Measurements from ENCODE around the gene SLC25A11.

GRCh38 chr17:4920351-4921048 lies 19.3 kb downstream of the SLC25A11 start:
- TF ChIP-seq YY1 (IDR thresholded peaks at IDR 0.05; ENCODE audit: insufficient read depth, insufficient read length) (no peak), SUZ12 (IDR thresholded peaks at IDR 0.05; ENCODE audit: extremely low read depth, insufficient read depth, insufficient read length) (no peak), ZNF274 (IDR thresholded peaks at IDR 0.05; ENCODE audit: low read depth, low read length) (no peak)

Data from NT2/D1 (cell line).